GM12874 (cell line): ENCODE results near the gene DNAJC7.

Experiments
- CTCF ChIP-seq: IDR thresholded peaks from 2 replicates; pipeline ENCODE4 v1.5.1; 2011; ENCODE audit warnings: low read depth, mild to moderate bottlenecking, control low read depth, low read length, moderate library complexity; ENCODE audit not compliant: insufficient read depth

DNAJC7 gene

GRCh38 chr17:41928693-41929251 is 88.5 kb downstream of the DNAJC7 start:
- no peak for TF ChIP-seq CTCF
